Erythroblast (primary cell): ENCODE measurements around the gene ZNF366.

Source experiments
- GATA1 ChIP-seq: IDR thresholded peaks from 2 replicates; pipeline ENCODE4 v1.6.1; 2011; ENCODE audit warnings: low read depth, mild to moderate bottlenecking, control low read depth, low read length, moderate library complexity
- POLR2A ChIP-seq: IDR thresholded peaks from 2 replicates; pipeline ENCODE4 v1.6.1; 2011; ENCODE audit warnings: mild to moderate bottlenecking, low read length

- TF ChIP-seq POLR2A (no peak), GATA1 (no peak)
Observed at GRCh38 chr5:72427488-72428437, 79.4 kb downstream of the ZNF366 start.
